ENCODE data around the gene INPP4A.

Gene INPP4A

DNA sequence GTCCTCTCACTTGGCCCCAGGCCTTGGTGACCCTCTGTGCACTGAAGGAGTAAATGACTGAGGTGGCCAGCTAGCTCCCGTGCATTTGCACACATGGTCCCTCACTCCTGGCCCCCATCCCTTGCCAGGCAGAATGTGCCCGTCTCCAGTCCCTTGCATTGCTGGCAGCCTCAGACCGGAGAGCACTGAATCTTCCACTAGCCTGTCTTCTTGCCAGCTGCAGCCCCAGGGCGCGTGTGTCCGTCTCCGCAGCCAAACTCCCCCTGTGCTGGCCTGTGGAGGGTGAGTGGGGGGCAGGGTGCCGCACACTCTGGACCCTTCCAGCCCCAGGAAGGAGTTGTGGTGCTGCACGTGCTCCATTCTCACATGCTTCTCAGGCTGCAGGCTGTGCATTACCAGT, 35.9 kb downstream of the INPP4A start:
- Histone ChIP-seq H3K9me3 (no peaks in the 10 kb centered on the region), H3K27ac (no peak overlapping the region), H3K4me1 (ENCODE audit: control insufficient read depth in 1 of 2, insufficient read depth in 1 of 2, low read depth in 1 of 2, low read length in 1 of 2) (peaks cover 28 to 59% of the 10 kb centered on the region in 2 experiments), H3K27me3 (no peaks in the 10 kb centered on the region), H3K36me3 (no peaks in the 10 kb centered on the region), H3K4me3 (ENCODE audit: low read depth in 1 of 2, low read length in 1 of 2) (no peak overlapping the region)
- TF ChIP-seq, protein P1, sequence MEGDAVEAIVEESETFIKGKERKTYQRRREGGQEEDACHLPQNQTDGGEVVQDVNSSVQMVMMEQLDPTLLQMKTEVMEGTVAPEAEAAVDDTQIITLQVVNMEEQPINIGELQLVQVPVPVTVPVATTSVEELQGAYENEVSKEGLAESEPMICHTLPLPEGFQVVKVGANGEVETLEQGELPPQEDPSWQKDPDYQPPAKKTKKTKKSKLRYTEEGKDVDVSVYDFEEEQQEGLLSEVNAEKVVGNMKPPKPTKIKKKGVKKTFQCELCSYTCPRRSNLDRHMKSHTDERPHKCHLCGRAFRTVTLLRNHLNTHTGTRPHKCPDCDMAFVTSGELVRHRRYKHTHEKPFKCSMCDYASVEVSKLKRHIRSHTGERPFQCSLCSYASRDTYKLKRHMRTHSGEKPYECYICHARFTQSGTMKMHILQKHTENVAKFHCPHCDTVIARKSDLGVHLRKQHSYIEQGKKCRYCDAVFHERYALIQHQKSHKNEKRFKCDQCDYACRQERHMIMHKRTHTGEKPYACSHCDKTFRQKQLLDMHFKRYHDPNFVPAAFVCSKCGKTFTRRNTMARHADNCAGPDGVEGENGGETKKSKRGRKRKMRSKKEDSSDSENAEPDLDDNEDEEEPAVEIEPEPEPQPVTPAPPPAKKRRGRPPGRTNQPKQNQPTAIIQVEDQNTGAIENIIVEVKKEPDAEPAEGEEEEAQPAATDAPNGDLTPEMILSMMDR (IDR thresholded peaks at IDR 0.05): no peak

DNA sequence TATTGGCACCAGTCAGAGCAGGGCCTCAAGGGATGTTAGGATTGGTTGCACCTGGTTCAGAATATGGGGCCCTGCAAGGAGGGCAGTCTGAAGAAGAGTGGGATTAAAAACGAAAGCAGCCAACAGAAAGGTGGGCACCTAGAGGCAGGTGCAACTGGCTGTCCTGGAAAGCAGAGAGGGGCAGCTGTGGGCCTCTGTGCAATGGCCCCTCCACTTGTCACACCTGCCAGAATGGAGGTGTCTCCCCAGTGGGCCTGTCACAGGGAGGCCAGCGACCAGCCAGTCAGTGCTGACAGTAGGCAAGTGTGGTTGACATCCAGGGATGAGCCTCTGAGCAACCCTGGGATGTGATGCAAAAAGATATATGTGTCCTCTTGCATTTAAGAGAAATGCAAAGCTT, 37.7 kb downstream of the INPP4A start:
- TF ChIP-seq, protein P1 (IDR thresholded peaks at IDR 0.05): no peak
- H3K27ac ChIP-seq: peak overlapping the region; percentile 71
- no peaks in the 10 kb centered on the region for H3K9me3 ChIP-seq
- no peaks in the 10 kb centered on the region for H3K27me3 ChIP-seq
- H3K4me1 ChIP-seq (ENCODE audit: control insufficient read depth in 1 of 2, insufficient read depth in 1 of 2, low read depth in 1 of 2, low read length in 1 of 2): peaks cover 39 to 68% of the 10 kb centered on the region in 2 experiments
- no peaks in the 10 kb centered on the region for H3K36me3 ChIP-seq
- H3K4me3 ChIP-seq (ENCODE audit: low read depth in 1 of 2, low read length in 1 of 2): no peak overlapping the region

DNA sequence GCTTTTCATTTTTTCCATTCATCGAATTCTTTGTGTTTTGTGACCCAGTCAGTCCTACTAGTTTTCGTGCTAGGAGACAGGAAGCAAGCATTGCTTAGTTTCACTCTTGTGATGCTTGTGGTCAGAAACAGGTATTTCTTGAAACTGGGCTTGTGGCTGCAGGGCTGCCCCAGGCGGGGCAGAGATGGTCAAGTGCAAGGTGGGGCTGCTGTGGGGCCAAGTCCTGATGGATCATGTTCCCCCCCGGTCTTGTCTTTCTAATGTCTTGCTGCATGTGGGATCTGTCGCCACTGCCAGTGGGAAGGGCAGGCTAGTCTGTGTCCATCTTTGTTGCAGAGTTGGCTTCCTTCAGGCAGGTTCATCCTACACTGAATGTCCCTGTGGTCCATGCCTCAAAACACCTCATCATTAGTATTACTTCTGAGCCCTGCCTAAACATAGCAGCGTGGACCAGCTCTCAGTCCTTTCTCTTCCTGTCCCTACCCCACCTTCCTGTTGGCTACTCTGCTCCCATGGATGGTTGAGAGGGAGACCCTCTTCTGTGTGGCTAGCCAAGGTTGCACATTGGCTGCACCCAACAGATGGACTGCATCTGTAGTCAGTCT, 38.7 kb downstream of the INPP4A start:
- TF ChIP-seq, protein P1 (IDR thresholded peaks at IDR 0.05): no peak
- no peaks in the 10 kb centered on the region for H3K27me3 ChIP-seq
- no peaks in the 10 kb centered on the region for H3K36me3 ChIP-seq
- H3K27ac ChIP-seq: peak overlapping the region; percentile 71
- no peaks in the 10 kb centered on the region for H3K9me3 ChIP-seq
- peaks cover 44 to 69% of the 10 kb centered on the region in 2 experiments for H3K4me1 ChIP-seq (ENCODE audit: control insufficient read depth in 1 of 2, insufficient read depth in 1 of 2, low read depth in 1 of 2, low read length in 1 of 2)
- H3K4me3 ChIP-seq (ENCODE audit: low read depth in 1 of 2, low read length in 1 of 2): no peak overlapping the region

DNA sequence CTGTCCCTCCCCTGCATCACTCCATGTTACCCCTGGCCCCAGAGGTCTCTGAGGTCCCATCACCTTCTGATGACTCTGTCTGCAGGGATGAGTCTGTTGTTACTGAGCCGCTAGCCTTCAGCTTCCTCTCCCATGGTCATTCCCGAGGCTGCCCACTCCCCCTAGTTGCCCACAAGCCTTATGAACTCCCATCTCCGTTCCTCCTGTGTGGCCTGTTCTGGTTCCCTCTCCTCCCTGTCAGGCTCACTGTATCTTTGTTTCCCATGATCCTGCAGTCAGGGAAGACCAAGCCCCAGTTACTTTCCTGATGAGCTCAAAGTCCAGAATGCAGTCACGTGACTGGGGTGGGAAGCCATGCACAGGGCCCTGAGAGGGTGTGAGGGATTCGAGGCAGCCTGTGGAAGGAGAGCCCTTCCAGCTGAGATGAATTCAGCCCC, 39.5 kb downstream of the INPP4A start:
- Histone ChIP-seq H3K4me1 (ENCODE audit: control insufficient read depth in 1 of 2, insufficient read depth in 1 of 2, low read depth in 1 of 2, low read length in 1 of 2) (peaks cover 44 to 69% of the 10 kb centered on the region in 2 experiments), H3K4me3 (ENCODE audit: low read depth in 1 of 2, low read length in 1 of 2) (no peak overlapping the region), H3K36me3 (no peaks in the 10 kb centered on the region), H3K9me3 (no peaks in the 10 kb centered on the region), H3K27ac (peak overlapping the region; percentile 2), H3K27me3 (no peaks in the 10 kb centered on the region)
- TF ChIP-seq, protein P1 (IDR thresholded peaks at IDR 0.05): no peak

DNA sequence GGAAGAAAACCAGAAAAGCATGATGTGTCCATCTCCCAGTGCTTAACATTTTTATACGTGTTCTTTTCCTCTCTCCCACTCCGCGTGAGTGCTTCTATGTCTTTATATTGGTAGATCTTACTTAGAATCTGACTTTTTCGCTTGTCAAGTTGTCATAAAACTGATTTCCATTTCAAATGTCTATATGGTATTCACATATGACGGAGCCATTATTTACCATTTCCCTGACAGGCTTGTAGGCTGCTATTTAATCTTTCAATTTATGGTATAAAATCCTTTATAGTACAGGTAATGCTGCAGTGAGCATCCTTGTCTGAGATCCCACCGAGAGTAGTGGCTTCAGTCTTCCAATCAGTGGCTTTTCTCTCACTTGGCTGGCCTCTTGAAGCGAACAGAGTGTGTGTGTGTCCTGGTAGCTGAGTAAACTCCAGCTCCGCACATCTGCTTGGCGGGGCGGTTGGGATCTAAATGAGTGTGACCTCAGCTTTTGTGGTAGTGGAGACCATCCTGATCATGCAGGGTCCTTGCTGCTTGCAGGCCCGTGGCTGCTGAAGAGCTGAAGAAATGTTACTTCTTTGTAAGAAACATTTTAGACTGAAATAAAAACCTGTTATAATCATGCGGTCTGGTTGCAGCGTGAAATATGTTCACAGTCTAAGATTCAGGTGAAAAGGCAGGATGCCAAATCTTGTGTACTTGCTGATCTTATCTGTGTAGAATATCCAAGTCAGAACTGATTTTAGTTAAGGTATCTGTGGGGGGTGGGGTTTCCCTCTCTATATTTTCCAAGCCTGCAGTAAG, 40.2 kb downstream of the INPP4A start:
- H3K27me3 ChIP-seq: no peaks in the 10 kb centered on the region
- no peaks in the 10 kb centered on the region for H3K36me3 ChIP-seq
- H3K4me1 ChIP-seq (ENCODE audit: control insufficient read depth in 1 of 2, insufficient read depth in 1 of 2, low read depth in 1 of 2, low read length in 1 of 2): peaks cover 52 to 69% of the 10 kb centered on the region in 2 experiments
- H3K4me3 ChIP-seq (ENCODE audit: low read depth in 1 of 2, low read length in 1 of 2): no peak overlapping the region
- no peaks in the 10 kb centered on the region for H3K9me3 ChIP-seq
- no peak overlapping the region for H3K27ac ChIP-seq
- TF ChIP-seq, protein P1 (IDR thresholded peaks at IDR 0.05): no peak

All from neutrophil (primary cell).